ES-I3 (cell line): Measurements from ENCODE around the gene ADGRD1.
"Not testable (repeated sequence)": the region's sequence is repeated elsewhere in the genome, so short reads cannot be mapped to it uniquely, and the experiment has no call there.

Source experiments
- H3K36me3 ChIP-seq: 2 replicates; pipeline ENCODE4 v1.6.1; 2013; ENCODE audit warnings: mild to moderate bottlenecking, low read length, control low read depth, moderate library complexity; ENCODE audit not compliant: insufficient read depth
- H3K4me1 ChIP-seq: 2 replicates; pipeline ENCODE4 v1.6.1; 2013; ENCODE audit warnings: mild to moderate bottlenecking, control low read depth, low read length; ENCODE audit not compliant: insufficient read depth
- H3K9ac ChIP-seq: 2 replicates; pipeline ENCODE4 v1.6.1; 2013; ENCODE audit warnings: low read depth, mild to moderate bottlenecking, low read length, moderate library complexity
- H3K9me3 ChIP-seq: 2 replicates; pipeline ENCODE4 v1.6.1; 2013; ENCODE audit warnings: mild to moderate bottlenecking, low read length, moderate library complexity; ENCODE audit not compliant: control insufficient read depth, insufficient read depth

The ADGRD1 gene

DNA sequence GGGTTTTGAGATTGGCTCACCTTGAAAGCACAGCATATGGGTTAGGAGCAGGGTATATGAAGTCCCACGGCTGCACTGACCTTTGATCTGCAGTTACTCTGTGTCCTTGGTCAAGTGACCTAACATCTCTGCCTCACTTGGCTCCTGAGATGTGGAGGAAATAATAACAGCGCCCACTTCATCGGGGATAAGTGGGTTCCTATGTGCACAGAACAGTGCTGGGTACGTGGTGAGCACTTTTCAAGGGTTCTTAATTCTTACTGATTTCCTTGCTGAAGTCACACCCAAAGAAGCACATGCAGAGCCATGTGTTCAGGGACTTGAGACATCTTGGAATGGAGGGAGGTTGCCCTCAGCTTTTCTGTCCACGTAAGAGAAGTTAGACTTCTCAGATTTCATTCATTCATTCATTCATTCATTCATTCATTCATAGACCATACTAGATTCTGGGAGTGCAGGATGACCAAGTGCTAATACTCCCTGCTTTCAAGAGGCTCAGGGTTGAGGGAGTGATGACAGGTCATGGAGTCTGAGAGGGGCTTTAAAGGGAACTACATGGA is 39.4 kb downstream of the ADGRD1 start:
- Histone ChIP-seq H3K36me3 (no peaks in the 10 kb centered on the region), H3K9ac (no peak overlapping the region), H3K4me1 (no peaks in the 10 kb centered on the region), H3K9me3 (no peaks in the 10 kb centered on the region)

DNA sequence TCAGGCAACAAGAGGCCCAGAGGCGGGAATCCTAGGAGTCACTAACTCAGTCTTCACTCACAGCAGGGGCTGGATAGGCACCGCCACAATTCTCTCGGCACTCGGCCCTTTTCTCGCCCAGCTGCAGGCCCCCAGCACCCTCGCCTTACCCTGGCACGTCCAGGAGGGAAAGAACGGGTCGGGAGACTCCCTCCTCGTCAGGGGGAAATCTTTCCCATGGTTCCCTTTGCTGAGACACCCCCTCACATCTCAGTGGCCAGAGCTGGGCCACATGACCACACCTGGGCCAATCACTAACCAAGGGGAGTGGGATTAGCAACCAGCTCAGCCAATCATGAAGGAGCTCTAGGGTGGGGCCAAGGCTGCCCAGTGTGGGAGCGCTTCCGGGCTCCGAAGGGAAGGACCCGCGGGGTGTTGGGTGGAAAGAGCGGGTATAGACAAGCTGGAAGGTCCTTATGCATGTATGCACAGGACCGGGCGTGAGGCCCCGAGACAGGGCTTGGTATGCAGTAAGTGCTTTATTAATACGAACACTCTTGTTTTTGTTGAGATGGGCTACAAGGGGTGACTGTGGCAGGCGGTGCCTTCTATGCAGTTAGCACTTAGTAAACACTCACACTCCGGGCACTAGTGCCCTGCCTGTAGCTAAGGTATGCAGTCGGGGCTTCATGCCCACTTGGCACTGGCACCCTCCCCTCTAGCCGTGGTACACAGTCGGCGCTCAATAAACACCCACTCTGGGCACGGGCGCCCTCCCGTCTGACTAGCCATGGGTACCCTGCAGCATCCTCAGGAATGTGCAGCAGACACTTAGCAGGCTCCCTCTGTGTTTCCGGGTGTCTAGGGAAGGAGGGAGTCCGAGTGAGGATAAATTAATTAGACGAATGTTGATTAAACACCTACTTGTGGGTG is 40.3 kb downstream of the ADGRD1 start:
- Histone ChIP-seq H3K9ac (no peak overlapping the region), H3K36me3 (no peaks in the 10 kb centered on the region), H3K9me3 (0 out of 2 replicates have a peak, but pooled peaks cover 2% of the 10 kb centered on the region), H3K4me1 (no peaks in the 10 kb centered on the region)

DNA sequence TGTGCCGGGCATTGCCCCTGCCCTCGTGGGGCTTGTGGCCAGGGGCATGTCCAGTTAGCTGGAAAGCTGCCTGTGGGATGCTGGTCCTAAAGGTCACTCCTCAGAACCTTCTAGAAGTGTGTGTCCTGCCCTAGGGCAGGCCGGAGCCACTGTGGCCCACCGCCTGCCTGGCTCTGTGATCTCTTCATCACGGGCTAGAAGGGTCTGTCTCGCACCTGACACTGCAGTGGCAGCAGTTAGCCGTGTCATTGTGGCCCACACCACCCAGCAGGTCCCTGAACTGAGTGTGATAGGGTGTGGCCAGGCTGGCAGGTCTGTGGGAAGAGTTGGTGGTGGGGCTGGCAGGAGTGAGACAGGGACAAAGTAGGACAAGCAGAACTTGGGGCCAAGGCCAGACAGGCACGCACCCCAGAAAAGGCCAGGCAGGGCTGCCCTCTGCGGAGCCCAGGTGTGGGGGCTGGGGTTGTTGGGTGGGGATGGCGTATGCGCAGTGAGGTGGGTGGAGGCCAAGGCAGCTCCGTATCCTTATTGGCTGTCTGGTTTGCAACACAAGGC is 41.2 kb downstream of the ADGRD1 start:
- H3K9me3 ChIP-seq: 0 out of 2 replicates have a peak, but pooled peaks cover 5% of the 10 kb centered on the region
- H3K4me1 ChIP-seq: no peaks in the 10 kb centered on the region
- no peaks in the 10 kb centered on the region for H3K36me3 ChIP-seq
- no peak overlapping the region for H3K9ac ChIP-seq

DNA sequence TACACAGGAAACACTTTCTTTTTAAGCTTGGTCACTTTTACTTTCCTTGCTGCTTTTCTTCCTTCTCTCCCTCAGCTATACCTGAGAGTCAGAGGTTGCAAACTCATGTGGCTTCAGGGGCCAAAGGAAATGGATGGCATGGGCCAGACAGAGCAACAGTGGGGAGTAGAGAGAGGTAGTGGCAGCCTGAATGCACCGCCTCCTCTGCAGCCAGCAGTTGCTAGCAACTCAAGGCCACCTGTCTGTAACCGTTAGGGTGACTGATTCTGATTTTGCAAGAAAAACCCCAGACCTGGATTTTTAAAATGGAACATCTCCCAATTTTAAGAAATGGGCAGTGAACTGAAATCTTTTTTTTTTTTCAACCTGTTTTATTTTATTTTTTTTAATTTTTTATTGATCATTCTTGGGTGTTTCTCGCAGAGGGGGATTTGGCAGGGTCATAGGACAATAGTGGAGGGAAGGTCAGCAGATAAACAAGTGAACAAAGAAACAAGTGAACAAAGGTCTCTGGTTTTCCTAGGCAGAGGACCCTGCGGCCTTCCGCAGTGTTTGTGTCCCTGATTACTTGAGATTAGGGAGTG is 41.8 kb downstream of the ADGRD1 start:
- H3K9ac ChIP-seq, H3K4me1 ChIP-seq, H3K36me3 ChIP-seq, H3K9me3 ChIP-seq: not testable (repeated sequence)

DNA sequence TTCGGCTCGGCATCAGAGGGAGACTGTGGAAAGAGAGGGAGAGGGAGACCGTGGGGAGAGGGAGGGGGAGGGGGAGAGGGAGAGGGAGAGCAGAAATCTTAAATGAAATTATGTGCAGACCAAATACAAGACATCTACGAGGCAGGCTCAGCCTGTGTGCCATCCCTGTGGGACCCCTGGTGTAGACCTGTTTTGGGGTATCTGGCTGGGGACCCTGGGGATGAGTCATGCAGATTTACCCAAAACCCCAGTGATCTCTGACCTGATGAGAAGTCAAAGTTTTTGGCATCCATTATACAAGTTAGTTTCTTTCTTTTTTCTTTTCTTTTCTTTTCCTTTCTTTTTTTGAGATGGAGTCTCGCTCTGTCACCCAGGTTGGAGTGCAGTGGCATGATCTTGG is 44.4 kb downstream of the ADGRD1 start:
- Histone ChIP-seq H3K36me3 (no peaks in the 10 kb centered on the region), H3K9ac (no peak overlapping the region), H3K4me1 (no peaks in the 10 kb centered on the region), H3K9me3 (0 out of 2 replicates have a peak, but pooled peaks cover 8% of the 10 kb centered on the region)

DNA sequence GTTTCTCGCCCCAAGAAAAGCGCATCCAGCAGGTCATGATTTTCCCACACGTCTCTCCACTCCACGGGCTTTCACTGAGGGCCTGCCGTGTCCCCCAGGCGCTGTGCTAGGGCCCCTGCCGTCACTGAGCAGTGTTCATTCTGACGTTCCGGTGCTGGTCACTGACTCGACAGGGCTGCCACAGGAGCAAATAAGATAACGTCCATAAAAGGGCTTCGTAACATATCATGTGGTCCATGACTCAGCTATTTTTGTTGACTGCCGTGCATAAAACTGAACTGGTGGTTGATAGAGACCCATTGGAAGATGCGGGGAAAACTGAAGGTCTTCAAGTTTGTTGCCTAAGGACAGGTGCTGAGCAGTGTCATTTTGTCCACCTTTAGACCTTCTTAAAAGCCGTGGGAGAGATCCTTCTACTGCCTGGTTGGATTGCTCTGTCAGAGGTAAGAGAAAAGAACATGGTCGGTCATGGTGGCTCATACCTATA is 46.3 kb downstream of the ADGRD1 start:
- no peaks in the 10 kb centered on the region for H3K4me1 ChIP-seq
- no peaks in the 10 kb centered on the region for H3K36me3 ChIP-seq
- no peak overlapping the region for H3K9ac ChIP-seq
- H3K9me3 ChIP-seq: 0 out of 2 replicates have a peak, but pooled peaks cover 8% of the 10 kb centered on the region

DNA sequence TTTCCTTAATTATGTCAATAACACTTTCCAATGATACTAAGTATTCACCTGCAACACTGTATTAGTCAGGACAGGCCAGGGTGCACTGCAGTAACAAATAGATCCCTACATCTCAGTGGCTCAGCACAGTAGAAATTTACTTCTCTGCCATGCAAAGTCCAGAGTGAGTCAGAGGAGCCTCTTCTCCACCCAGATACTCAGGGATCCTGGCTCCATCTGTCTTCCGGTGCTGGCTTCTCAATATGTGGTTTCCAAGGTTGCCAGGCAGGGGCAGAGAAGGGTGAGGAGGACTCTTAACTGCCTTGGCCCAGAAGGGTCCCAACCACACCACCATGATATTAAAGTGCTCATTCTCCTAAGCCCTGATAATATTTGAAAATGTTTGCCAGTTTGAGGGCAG is 47.8 kb downstream of the ADGRD1 start:
- no peaks in the 10 kb centered on the region for H3K36me3 ChIP-seq

DNA sequence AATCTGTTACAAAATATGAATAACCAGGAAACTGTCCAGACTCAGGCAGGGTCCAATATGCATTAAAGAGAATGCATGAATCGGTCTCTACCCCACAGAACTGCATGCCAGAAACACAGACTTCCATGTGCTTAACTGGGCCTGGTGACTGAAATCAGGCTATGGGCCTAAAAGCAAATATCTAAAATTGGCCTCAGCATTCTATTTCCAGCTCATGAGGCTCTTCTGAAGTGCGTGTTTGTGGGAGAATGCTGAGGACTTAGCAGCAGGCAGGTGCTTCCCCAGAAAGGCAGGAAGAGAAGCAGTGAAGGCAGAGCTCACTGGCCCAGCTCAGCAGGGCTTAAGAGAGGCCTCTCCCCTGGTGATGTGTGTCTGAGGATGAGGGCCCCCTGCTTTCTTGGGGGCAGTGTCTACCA is 48.5 kb downstream of the ADGRD1 start:
- H3K36me3 ChIP-seq: no peaks in the 10 kb centered on the region
- 0 out of 2 replicates have a peak, but pooled peaks cover 8% of the 10 kb centered on the region for H3K9me3 ChIP-seq
- H3K4me1 ChIP-seq: no peaks in the 10 kb centered on the region
- H3K9ac ChIP-seq: no peak overlapping the region

More for the DNA sequence above, 47.8 kb downstream of the ADGRD1 start:
- Histone ChIP-seq H3K4me1 (no peaks in the 10 kb centered on the region), H3K9me3 (0 out of 2 replicates have a peak, but pooled peaks cover 8% of the 10 kb centered on the region), H3K9ac (no peak overlapping the region)

DNA sequence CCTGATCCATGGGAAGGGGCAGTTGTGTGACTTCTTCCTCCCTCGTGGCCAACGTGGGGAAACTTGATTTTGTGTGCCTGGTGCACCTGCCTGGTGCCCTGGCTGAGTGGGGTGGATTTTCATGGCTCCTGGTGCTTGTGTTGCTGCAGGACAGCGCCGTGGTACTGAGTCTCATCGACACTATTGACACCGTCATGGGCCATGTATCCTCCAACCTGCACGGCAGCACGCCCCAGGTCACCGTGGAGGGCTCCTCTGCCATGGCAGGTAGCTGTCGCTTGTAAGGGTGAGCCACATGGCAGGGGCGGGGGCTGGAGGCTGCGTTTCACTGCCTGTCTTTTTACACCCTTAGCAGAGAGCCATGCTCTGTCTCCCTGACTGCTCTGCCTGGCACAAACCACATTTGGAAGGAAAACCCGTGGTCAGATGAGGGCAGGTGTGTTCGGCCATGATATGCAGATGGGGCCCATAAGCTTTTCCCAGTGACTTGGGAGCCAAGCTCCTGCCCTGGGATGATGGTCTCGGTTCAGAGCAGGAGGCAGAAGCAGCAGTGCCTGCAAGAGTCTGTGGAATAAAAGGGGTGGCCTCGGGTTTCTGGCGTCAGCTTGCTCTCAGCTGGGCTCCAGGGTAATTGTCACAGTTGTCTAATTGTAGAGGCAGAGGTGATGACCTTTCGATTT is 49.5 kb downstream of the ADGRD1 start:
- 0 out of 2 replicates have a peak, but pooled peaks cover 8% of the 10 kb centered on the region for H3K9me3 ChIP-seq
- H3K36me3 ChIP-seq: no peaks in the 10 kb centered on the region
- H3K4me1 ChIP-seq: no peaks in the 10 kb centered on the region
- H3K9ac ChIP-seq: no peak overlapping the region

DNA sequence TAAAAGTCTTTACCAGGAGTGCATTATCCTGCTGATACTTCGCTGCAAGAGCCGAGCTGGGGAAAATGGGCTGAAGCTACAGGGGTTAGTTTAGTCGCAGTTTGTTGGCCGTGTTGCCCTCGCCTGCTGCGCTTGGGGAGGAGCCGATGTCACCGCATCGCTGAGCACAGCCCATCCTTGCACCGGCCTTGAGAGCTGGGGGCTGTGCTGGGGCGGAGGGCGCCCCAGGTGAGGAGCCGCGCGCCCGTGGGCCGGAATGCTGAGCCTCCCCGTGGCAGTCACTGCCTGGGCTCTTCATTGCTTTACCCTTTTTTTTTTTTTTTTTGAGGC is 50.0 kb downstream of the ADGRD1 start:
- no peaks in the 10 kb centered on the region for H3K36me3 ChIP-seq
- H3K9ac ChIP-seq: no peak overlapping the region
- H3K9me3 ChIP-seq: 0 out of 2 replicates have a peak, but pooled peaks cover 8% of the 10 kb centered on the region
- H3K4me1 ChIP-seq: no peaks in the 10 kb centered on the region

DNA sequence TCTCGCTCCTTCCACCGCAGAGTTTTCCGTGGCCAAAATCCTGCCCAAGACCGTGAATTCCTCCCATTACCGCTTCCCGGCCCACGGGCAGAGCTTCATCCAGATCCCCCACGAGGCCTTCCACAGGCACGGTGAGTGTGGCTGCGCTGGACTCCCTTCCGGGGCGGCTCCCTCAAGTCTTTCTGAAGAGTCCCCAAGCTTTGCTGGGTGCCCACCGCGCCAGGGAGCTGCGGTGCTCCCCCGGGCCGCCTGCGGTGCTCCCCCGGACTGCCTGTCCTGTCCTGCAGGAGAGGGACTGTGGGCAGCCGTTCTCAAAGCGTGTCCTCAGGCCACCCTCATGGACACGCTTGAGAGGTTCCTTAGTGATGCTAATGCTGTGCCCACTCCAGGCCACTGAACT is 50.5 kb downstream of the ADGRD1 start:
- Histone ChIP-seq H3K4me1 (no peaks in the 10 kb centered on the region), H3K9ac (no peak overlapping the region), H3K9me3 (0 out of 2 replicates have a peak, but pooled peaks cover 5% of the 10 kb centered on the region), H3K36me3 (no peaks in the 10 kb centered on the region)

DNA sequence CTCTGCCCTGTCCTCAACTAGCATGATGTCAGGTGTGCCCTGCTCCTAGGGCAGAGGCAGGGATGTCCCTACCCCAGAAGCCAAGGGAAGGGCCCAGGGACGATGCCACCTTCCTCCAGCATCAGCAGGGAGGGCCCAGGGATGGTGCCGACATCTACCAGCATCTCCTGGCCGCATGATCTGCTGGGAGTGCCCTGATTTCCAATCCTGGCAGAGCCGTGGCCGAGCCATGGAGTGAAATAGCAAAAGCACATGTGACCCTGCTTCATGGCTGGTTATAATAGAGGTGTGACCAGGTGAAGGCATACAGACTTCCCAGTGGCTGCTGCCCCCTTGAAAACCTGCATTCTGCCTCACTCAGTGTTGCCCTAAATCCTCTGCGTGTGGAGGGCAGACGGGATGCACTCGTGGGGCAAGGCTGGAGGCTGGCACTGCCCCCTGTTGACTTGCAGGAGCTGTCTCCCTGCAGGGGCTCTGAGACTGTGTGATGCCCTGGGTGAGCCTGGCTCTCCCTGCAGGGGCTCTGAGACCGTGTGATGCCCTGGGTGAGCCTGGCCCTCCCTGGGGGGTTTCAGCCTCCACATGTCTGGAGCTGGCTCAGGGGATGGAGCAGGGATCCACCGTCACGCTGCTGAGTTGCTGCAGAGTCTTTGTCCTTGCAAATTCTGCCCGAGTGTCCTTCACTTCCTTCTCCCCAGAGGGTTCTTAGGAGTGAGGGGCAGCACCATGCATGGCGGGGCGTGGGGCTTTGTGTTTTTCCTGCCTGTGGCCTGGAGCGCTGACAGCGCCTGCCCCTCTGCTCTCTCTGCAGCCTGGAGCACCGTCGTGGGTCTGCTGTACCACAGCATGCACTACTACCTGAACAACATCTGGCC is 51.7 kb downstream of the ADGRD1 start:
- Histone ChIP-seq H3K4me1 (no peaks in the 10 kb centered on the region), H3K9ac (no peak overlapping the region), H3K36me3 (no peaks in the 10 kb centered on the region), H3K9me3 (0 out of 2 replicates have a peak, but pooled peaks cover 3% of the 10 kb centered on the region)

DNA sequence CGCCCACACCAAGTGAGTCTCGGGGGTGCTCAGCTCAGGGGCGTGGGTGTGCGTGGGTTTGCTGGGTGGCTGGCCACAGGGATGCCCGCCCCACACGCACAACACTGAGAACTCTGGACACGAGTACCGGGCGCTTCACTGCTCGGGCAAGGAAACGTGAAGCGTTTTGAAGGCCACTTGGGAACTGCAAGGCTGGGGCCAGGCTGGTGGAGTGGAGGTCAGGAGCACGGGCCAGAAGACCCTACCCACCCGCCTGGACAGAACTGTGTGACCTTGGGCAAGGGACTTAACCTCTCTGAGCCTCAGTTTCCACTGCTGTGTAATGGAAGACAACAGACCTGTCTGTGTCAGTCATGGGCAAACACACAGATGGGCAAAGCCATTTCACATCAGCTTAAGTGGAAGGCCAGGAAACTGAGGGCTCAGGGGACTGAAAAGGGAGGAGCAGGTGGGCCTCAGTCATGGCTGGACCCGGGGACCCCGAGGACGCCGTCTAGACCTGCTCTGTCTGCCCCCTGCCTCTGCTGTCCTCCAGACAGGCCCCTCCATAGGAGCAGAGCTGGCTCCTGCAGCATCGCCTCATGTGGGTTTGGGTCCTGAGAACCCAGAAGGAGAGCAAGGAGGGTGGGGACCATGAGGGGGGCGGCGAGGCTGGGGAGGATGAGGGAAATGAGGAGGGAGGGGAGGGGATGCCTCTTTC is 52.5 kb downstream of the ADGRD1 start:
- Histone ChIP-seq H3K9me3 (0 out of 2 replicates have a peak, but pooled peaks cover 3% of the 10 kb centered on the region), H3K4me1 (no peaks in the 10 kb centered on the region), H3K36me3 (no peaks in the 10 kb centered on the region), H3K9ac (no peak overlapping the region)
